Upper lobe of left lung (tissue), 6 donors: ENCODE measurements around the gene RNF31. TPM values are rescaled to one million over a fixed set of nuclear protein-coding genes. Genes with fewer than 3 reads are reported as not detected.
A peak's percentile ranks its signal among the peaks of the same experiment; 100 is the strongest.

Source experiments
- ATAC-seq, 2 donors: fragments of 200-7000 bp; cut with Tn5 transposase; one replicate each; pipeline ENCODE4 v1.9.1; 2022; ENCODE audit warnings: mild to moderate bottlenecking in 2 of 2, moderate library complexity in 2 of 2; ENCODE audit not compliant: low FRiP score in 2 of 2
- DNase-seq, 2 donors: peaks; one replicate each; pipeline ENCODE4 v3.0.0-alpha.2; 2019 to 2020
- H3K27ac ChIP-seq, 4 donors: fragments of 200-600 bp; sonication (generic); one replicate each; pipeline ENCODE4 v1.5.1; 2016 to 2019
- H3K27me3 ChIP-seq, 4 donors: fragments of 200-600 bp; sonication (generic); one replicate each; pipeline ENCODE4 v1.5.1; 2017 to 2019
- H3K36me3 ChIP-seq, 4 donors: fragments of 200-600 bp; sonication (generic); one replicate each; pipeline ENCODE4 v1.5.1; 2016 to 2019
- H3K4me1 ChIP-seq, 4 donors: fragments of 200-600 bp; sonication (generic); one replicate each; pipeline ENCODE4 v1.5.1; 2018 to 2019
- H3K4me3 ChIP-seq, 4 donors: fragments of 200-600 bp; sonication (generic); one replicate each; pipeline ENCODE4 v1.5.1; 2017 to 2019; ENCODE audit warnings: mild to moderate bottlenecking in 2 of 4, moderate library complexity in 1 of 4
- H3K9me3 ChIP-seq, 4 donors: fragments of 200-600 bp; sonication (generic); one replicate each; pipeline ENCODE4 v1.5.1; 2018 to 2019
- EP300 ChIP-seq, 4 donors: sonication (generic); formaldehyde crosslinking; IDR thresholded peaks; one replicate each; pipeline ENCODE4 v1.5.1; 2017; ENCODE audit warnings: antibody characterized with exemption in 4 of 4, control low read depth in 2 of 4
- POLR2A ChIP-seq, 4 donors: fragments of 450-650 bp; IDR thresholded peaks; one replicate each; pipeline ENCODE4 v1.5.1; 2016 to 2017; ENCODE audit warnings: antibody characterized with exemption in 4 of 4, mild to moderate bottlenecking in 2 of 4
- POLR2AphosphoS5 ChIP-seq, 2 donors: sonication (generic); formaldehyde crosslinking; IDR thresholded peaks; one replicate each; pipeline ENCODE4 v1.5.1; 2017; ENCODE audit warnings: antibody characterized with exemption in 2 of 2
- WGBS, 2 donors: methylation state at CpG; one replicate each; pipeline ENCODE4 v1.1.5; 2017 to 2018; 5-methylcytosine and 5-hydroxymethylcytosine counted together
- total RNA-seq, 6 donors: library from RNA; depleted of rRNA in 4 of 6; stranded (reverse); fragments of >200 nt in 4 of 6; gene quantifications; one replicate each; pipeline versions ENCODE4 v1.1.0 to v1.2.1, GENCODE V29; 2016 to 2021
- TF ChIP-seq, protein P1 (sequence below), 6 experiments: fragments of 450-650 bp in 4 of 6; fragments of 200-600 bp in 2 of 6; sonication (generic) in 2 of 6; IDR thresholded peaks; one replicate each; pipeline ENCODE4 v1.5.1; 2016 to 2019; ENCODE audit warnings: antibody characterized with exemption in 6 of 6
- donor health status: DM: no; HTN: no; CAD: no; lungs with moderate emphysema.
- donor health status: DM: no; HTN: yes; CAD: no; lungs with severe emphysema.

RNF31 gene
- total RNA-seq, 6 donors from 2014 or later = 52.1 to 173 (median 63.9) TPM

DNA sequence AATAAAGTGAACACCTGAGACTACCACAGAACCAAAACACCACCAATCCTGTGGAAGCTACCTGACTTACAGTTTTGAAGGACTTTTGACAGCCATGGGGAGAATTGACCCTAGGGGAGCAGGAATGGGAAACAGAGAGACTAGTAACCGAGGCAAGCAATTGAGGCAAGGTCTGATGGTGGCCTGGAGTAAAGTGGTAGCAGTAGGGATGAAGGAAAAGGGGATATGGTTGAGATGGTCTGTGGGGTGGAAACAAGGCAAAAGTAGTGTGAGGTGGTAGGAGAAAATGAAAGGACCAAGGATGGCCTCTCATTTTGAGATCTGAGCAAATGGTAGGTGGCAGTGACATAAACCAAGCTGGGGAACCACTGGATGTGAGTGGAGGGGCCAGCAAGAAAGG is 9.5 kb downstream of the RNF31 start:
- TF ChIP-seq POLR2AphosphoS5 (IDR thresholded peaks at IDR 0.05) = no peak
- TF ChIP-seq POLR2A (IDR thresholded peaks at IDR 0.05) = no peak
- TF ChIP-seq, protein P1, sequence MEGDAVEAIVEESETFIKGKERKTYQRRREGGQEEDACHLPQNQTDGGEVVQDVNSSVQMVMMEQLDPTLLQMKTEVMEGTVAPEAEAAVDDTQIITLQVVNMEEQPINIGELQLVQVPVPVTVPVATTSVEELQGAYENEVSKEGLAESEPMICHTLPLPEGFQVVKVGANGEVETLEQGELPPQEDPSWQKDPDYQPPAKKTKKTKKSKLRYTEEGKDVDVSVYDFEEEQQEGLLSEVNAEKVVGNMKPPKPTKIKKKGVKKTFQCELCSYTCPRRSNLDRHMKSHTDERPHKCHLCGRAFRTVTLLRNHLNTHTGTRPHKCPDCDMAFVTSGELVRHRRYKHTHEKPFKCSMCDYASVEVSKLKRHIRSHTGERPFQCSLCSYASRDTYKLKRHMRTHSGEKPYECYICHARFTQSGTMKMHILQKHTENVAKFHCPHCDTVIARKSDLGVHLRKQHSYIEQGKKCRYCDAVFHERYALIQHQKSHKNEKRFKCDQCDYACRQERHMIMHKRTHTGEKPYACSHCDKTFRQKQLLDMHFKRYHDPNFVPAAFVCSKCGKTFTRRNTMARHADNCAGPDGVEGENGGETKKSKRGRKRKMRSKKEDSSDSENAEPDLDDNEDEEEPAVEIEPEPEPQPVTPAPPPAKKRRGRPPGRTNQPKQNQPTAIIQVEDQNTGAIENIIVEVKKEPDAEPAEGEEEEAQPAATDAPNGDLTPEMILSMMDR (IDR thresholded peaks at IDR 0.05) = no peak
- TF ChIP-seq EP300 (IDR thresholded peaks at IDR 0.05) = no peak
- ATAC-seq (no peak), DNase-seq (no peak)
- H3K4me3 ChIP-seq = no peak overlapping the region
- no peak overlapping the region for H3K27ac ChIP-seq
- H3K27me3 ChIP-seq = no peaks in the 10 kb centered on the region
- H3K4me1 ChIP-seq = peaks cover 7 to 13% (median 10%) of the 10 kb centered on the region in 4 donors
- WGBS, 2 donors = 87 to 92% methylated on average over 1 of the region's 1 CpG
- no peaks in the 10 kb centered on the region for H3K9me3 ChIP-seq
- H3K36me3 ChIP-seq = peaks cover 35 to 80% (median 61%) of the 10 kb centered on the region in 4 donors

DNA sequence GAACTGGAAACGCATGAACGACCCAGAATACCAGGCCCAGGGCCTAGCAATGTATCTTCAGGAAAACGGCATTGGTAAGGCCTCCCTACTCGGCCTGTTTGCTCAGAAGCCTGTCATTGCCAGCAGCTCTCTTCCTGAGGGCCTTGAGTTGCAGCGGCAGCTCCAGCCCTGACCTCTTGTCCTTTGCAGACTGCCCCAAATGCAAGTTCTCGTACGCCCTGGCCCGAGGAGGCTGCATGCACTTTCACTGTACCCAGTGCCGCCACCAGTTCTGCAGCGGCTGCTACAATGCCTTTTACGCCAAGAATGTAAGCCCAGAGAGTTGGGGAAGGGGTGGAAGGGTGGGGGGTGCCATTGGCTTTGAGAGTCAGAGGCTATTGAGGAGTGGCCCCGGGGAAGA is 10.0 kb downstream of the RNF31 start:
- peaks cover 33 to 75% (median 58%) of the 10 kb centered on the region in 4 donors for H3K36me3 ChIP-seq

DNA sequence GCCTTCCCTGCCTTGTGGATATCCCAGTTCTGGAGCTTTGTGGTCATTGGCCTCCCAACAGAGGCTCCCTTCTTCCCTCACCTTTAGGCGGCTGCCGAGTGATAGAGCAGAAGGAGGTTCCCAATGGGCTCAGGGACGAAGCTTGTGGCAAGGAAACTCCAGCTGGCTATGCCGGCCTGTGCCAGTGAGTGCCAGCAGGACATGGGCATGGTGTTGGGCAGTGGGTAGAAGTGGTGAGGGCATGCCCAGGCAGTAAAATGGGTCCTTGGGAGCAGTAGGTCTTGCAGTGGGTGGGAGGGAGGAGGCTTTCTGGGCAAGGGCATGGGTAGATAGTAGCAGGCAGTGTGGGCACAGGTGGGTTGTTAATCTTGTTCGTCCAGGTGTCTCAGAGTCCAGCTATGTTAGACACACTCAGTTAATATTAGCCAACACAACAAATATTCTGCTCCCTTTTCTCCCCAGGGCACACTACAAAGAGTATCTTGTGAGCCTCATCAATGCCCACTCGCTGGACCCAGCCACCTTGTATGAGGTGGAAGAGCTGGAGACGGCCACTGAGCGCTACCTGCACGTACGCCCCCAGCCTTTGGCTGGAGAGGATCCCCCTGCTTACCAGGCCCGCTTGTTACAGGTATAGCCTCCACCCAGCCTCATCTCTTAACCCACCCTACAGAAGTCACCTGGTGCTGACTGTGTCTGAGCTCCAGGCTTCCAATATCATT is 12.6 kb downstream of the RNF31 start:
- ATAC-seq = no peak
- DNase-seq = no peak
- TF ChIP-seq POLR2AphosphoS5 (IDR thresholded peaks at IDR 0.05) (no peak), EP300 (IDR thresholded peaks at IDR 0.05) (no peak), POLR2A (IDR thresholded peaks at IDR 0.05) (no peak)
- TF ChIP-seq, protein P1 (IDR thresholded peaks at IDR 0.05) = no peak
- H3K27me3 ChIP-seq = no peaks in the 10 kb centered on the region
- peaks cover 30 to 44% (median 31%) of the 10 kb centered on the region in 4 donors for H3K4me1 ChIP-seq
- H3K4me3 ChIP-seq = no peak overlapping the region
- H3K27ac ChIP-seq = peak overlapping the region; percentile 89 to 99 (median 90)
- peaks cover 49 to 75% (median 65%) of the 10 kb centered on the region in 4 donors for H3K36me3 ChIP-seq
- 94% methylated on average over 11 of the region's 11 CpGs for WGBS, 2 donors
- no peaks in the 10 kb centered on the region for H3K9me3 ChIP-seq

More for the DNA sequence above, 10.0 kb downstream of the RNF31 start:
- ATAC-seq = no peak
- DNase-seq = no peak
- Histone ChIP-seq H3K27ac (peak overlapping the region in 1 of 4 donors; percentile 11), H3K4me3 (no peak overlapping the region), H3K27me3 (no peaks in the 10 kb centered on the region), H3K4me1 (peaks cover 11 to 18% (median 15%) of the 10 kb centered on the region in 4 donors), H3K9me3 (no peaks in the 10 kb centered on the region)
- TF ChIP-seq, protein P1 (IDR thresholded peaks at IDR 0.05) = no peak
- TF ChIP-seq POLR2A (IDR thresholded peaks at IDR 0.05) = no peak
- no peak for TF ChIP-seq EP300 (IDR thresholded peaks at IDR 0.05)
- no peak for TF ChIP-seq POLR2AphosphoS5 (IDR thresholded peaks at IDR 0.05)
- WGBS, 2 donors = 94 to 98% methylated on average over 12 of the region's 12 CpGs

DNA sequence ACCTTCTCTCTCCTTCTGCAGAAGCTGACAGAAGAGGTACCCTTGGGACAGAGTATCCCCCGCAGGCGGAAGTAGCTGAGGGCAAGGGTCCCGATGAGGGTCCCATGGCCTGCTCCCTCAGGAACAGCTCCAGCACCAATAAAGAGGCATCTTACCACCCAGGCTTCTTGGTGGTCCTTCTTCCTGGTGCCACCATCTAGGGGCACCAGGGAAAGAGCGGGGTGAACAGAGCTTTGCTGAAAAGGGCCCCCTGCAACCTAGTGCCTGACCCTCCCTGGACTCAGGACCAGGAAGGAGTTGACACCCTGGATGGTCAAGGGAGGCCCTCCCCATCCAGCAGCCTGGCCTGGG is 13.2 kb downstream of the RNF31 start:
- Histone ChIP-seq H3K4me1 (peaks cover 30 to 48% (median 31%) of the 10 kb centered on the region in 4 donors), H3K27ac (peak overlapping the region; percentile 89 to 99 (median 90)), H3K9me3 (no peaks in the 10 kb centered on the region), H3K36me3 (peaks cover 49 to 75% (median 65%) of the 10 kb centered on the region in 4 donors), H3K27me3 (no peaks in the 10 kb centered on the region), H3K4me3 (no peak overlapping the region)
- ATAC-seq = no peak
- WGBS, 2 donors = 87 to 96% methylated on average over 3 to 4 of the region's 4 CpGs
- TF ChIP-seq EP300 (IDR thresholded peaks at IDR 0.05) = no peak
- TF ChIP-seq POLR2AphosphoS5 (IDR thresholded peaks at IDR 0.05) = no peak
- TF ChIP-seq, protein P1 (IDR thresholded peaks at IDR 0.05) = no peak
- no peak for TF ChIP-seq POLR2A (IDR thresholded peaks at IDR 0.05)
- DNase-seq = no peak
